HG02571 (cell line): ENCODE data around the gene C12orf50.
"Not testable (repeated sequence)": the region's sequence is repeated elsewhere in the genome, so short reads cannot be mapped to it uniquely, and the experiment has no call there.

Experiments used
- ATAC-seq: cut with Tn5 transposase; IDR thresholded peaks from one replicate; pipeline ENCODE4 v1.9.1; 2021; ENCODE audit warnings: mild to moderate bottlenecking, moderate library complexity; ENCODE audit not compliant: unreplicated experiment

Gene C12orf50

DNA sequence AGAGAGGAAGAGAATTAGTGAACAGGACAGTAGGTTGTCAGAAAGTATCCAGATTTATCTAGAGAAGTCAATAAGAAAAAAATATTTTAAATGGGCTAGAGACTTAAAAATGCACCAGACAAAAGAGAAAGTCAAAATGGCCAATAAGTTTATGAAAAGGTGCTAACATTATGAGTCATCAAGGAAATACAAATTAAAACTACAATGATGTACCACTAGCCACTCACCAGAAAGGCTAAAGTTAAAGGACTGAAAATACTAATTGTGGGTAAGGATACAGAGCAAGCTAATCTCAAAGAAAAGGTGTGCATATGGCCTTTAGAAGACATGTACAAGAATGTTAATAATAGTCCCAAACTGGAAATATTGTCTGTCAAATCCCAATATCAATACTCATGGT, 37.7 kb downstream of the C12orf50 start:
- no peak for ATAC-seq

GRCh38 chr12:87988534-87988933, 40.7 kb downstream of the C12orf50 start:
- no peak for ATAC-seq

GRCh38 chr12:87985069-87985675, 44.0 kb downstream of the C12orf50 start:
- ATAC-seq = no peak

- ATAC-seq = no peak
Measured at GRCh38 chr12:87982208-87982607, 47.0 kb downstream of the C12orf50 start.

DNA sequence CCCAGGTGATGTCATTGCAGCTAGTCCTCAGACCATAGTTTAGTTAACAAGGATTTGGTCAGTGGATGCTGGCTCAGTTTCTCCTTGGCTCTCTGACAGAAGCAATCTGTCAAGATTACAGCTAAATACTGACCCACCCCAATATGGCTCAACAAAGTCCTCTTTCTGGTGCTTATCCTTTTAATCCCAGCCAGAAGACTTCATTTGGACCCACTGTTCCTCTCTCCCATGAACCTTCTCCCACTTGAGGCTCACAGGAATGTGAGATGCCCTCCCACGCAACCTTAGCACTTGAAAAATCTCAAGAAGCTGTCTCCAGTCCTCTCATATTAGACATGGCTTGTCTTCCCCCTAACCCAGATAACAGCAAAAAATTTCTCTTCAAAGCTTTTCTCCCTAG, 47.7 kb downstream of the C12orf50 start:
- no peak for ATAC-seq

DNA sequence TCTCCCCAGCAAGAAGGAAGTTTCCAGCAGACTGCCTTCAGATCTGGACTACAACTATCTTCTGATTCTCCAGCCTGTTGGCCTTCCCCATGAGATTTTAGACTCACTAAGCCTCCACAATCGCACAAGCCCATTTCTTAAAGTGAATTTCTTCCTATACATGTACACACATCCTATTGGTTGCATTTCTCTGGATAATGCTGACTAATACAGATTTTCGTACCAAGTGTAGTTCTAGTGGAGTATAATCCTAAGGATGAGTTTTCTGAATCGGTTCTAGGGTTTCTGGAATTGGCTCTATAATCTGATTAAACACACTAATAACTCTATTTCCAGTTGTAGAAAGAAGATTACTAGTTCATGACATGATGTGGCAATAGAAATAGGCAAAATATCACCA, 53.3 kb downstream of the C12orf50 start:
- ATAC-seq = no peak

DNA sequence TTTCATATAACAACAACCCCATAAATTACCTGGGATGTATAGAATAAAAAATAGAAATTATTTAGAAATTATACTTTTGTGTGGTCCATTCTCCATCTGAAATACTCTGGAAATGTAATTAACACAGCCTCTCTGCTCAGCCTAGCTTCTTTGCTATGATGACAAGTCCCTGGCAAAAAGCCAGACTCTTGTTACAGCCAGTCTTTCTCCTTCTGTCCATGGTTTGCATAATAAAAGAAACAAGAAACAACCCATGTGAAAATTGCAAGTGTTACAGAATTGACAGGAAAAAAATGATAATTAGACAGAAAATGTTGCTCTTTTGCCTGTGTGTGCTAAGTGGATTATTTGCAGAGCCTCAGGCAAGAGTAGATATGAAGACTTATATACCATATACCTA, 61.3 kb downstream of the C12orf50 start:
- no peak for ATAC-seq

GRCh38 chr12:87960566-87960965, 68.6 kb downstream of the C12orf50 start:
- ATAC-seq = no peak

DNA sequence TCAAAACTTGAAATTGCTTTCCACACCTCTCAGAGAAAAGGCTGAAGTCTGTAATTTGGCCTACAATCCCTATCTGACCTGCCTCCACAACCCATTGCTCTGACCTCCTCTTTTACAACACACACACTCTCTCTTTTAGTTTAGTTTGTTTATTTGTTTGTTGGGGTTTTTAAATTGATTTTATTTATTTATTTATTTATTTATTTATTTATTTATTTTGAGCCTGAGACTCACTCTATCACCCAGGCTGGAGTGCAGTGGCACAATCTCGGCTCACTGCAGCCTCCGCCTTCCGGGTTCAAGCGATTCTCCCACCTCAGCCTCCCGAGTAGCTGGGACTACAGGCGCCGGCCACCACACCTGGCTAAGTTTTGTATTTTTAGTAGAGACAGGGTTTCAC, 75.2 kb downstream of the C12orf50 start:
- not testable (repeated sequence) for ATAC-seq

DNA sequence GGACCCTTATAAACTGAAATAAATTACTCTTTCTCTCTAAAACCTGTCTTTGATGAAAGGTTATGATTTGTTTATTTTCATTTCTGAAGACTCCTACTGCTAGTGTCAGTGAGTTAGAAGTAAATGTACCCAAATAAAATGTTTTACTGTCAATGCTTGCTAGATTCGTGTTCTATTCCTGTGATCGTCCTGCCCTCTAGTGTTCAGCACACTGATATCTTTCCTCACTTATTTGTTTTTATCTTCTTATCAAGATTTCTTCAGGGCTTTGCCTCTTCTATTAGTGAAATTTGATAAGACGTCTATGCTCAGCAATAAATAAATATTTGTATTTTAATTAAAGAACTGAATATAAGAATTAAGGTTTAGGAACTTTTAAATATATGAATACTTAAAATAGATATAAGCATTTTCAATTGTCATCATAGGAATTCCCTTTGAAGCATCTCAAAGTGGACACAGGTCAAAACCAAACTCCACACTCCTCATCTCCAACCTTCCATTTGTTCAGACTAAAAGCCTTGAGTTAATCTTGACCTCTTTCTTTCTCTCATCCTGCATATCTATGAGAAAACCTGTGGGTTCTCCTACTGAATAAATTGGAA, 75.8 kb downstream of the C12orf50 start:
- no peak for ATAC-seq

DNA sequence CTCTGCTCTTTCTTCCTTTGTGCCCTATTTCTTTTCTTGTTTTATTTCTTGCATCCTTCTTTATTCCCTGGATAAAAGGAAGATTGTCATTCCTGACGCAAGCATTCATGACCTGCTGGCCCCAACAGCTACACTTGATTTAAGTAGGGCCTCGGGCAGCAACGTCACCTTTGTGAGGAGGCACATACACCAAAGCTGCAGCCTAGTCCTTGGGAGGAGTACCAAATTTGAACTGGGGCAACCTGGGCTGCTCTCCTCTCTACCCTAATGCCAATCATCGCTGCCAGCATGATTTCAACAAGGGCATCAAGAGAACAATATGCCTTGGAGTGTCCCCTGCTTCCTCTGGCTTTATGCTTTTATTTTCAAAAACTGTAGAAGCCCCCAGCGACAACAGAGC, 76.4 kb downstream of the C12orf50 start:
- no peak for ATAC-seq

DNA sequence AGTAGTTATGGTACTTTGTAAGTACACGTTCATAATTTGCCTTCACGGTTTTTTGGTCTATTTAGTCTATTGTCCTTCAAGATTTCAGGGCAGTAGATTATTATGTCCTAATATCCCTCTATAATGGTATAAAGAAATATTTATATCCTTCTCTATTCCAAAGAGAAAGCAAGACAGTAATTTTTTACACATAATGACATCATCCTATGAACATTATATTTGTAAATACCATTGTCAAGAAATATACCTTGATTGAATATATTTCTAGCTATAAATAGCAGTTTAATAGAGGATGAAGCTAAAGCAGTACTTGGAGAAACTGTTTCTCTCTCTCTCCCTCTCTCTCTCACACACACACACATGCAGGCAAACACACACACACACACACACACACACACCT, 77.0 kb downstream of the C12orf50 start:
- ATAC-seq = no peak

GRCh38 chr12:87943762-87944161, 85.4 kb downstream of the C12orf50 start:
- no peak for ATAC-seq

- no peak for ATAC-seq
Measured at GRCh38 chr12:87943023-87943422, 86.2 kb downstream of the C12orf50 start.

- no peak for ATAC-seq
Measured at GRCh38 chr12:87939182-87939581, 90.0 kb downstream of the C12orf50 start.

DNA sequence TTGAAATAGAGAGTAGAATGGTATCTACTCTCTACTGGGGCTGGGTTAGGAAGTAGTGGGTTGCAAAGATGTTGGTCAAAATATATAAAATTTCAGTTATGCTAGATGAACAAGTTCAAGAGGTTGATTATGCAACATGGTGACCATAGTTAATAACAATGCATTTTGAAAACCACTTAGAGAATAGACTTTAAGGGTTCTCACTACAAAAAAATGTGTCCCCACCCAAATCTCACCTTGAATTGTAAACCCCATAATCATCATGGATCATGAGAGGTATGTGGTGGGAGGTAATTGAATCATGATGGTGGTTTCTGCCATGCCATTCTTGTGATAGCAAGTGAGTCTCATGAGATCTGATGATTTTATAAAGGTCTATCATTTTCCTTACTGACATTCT, 94.0 kb downstream of the C12orf50 start:
- no peak for ATAC-seq

DNA sequence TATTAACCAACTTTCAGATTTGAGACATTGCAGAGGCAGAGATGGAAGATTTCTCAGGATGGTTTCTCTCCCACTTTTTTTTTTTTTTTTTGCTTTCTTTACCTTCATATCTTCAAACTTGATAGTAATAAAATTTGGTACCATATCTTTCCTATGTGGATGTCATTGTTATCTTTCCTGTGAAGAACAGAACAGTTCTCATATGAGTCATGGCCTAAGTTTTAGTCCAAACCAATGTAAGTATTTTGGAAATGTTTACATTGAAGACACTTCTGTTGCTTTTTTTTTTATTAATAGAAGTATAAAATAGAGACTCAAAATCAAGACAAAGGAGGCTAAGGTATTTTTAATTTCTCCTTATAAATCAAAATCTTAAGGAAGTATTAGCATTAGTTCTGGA, 95.2 kb downstream of the C12orf50 start:
- ATAC-seq = no peak

DNA sequence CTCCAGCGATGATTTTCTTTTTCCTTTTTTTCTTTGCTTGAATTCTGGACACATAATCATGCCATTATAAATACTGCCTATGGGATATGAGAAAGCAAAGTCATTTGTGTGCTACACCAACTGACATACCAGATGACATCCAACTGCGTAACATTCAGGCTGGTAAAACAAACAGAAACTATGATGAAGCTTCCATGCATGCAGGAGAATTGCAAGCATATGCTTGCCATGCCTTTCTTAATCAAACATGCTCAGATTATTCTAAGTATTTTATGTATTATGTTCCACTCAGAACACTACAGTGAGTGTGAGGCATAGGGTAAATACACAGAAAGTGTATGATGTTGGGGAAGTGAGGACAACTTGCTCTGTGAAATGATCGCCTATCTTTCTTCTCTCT, 97.4 kb downstream of the C12orf50 start:
- ATAC-seq = no peak

DNA sequence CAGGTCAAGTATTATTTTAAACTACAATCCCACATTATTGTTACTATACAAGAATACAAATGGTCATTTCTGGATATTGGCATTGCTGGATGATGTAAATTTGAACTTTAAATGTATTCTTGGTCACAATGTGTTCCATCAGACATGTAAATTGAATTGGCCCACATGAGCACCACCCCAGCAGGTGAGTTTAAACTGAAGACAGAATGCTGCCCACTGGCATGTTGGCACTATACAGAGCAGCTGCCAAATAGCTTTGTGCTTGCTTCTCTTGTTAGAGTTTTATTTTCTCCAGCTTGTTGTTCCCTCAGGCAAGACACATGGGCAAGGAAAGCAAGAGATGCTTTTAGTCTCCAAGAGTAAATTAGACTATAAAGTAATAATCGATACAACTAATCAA, 98.6 kb downstream of the C12orf50 start:
- no peak for ATAC-seq
